ENCODE measurements around the gene VEGFA. TPM values are rescaled to one million over a fixed set of nuclear protein-coding genes. Genes with fewer than 3 reads are reported as not detected.

The VEGFA gene
- polyA plus RNA-seq, 3 donors = 19.0 to 454 (median 32.0) TPM

GRCh38 chr6:43766964-43767461, 3.0 kb upstream of the VEGFA start:
- Mint-ChIP-seq H3K9me3 (peaks cover 0 to 2% (median 0%) of the 10 kb centered on the region in 7 donors), H3K4me1 (peaks cover 28% of the 10 kb centered on the region), H3K27me3 (ENCODE audit: low read depth in 3 of 3) (peaks cover 9 to 17% (median 15%) of the 10 kb centered on the region in 3 donors), H3K36me3 (peaks cover 0 to under 1% of the 10 kb centered on the region in 2 donors), H3K27ac (no peak overlapping the region), H3K4me3 (peak overlapping the region in 1 of 2 donors; percentile 39)
- H3K4me1 ChIP-seq (ENCODE audit: control insufficient read depth in 1 of 2, insufficient read depth in 2 of 2, low read length in 2 of 2) = peaks cover 23 to 27% of the 10 kb centered on the region in 2 donors
- H3K9me3 ChIP-seq (replicated peaks in 1 of 2; ENCODE audit: control insufficient read depth in 1 of 2, insufficient read depth in 1 of 2, low read length in 2 of 2) = no peaks in the 10 kb centered on the region
- no peak overlapping the region for H3K4me3 ChIP-seq (replicated peaks in 1 of 3; ENCODE audit: low read depth in 2 of 3, low read length in 3 of 3)
- TF ChIP-seq, protein P1, sequence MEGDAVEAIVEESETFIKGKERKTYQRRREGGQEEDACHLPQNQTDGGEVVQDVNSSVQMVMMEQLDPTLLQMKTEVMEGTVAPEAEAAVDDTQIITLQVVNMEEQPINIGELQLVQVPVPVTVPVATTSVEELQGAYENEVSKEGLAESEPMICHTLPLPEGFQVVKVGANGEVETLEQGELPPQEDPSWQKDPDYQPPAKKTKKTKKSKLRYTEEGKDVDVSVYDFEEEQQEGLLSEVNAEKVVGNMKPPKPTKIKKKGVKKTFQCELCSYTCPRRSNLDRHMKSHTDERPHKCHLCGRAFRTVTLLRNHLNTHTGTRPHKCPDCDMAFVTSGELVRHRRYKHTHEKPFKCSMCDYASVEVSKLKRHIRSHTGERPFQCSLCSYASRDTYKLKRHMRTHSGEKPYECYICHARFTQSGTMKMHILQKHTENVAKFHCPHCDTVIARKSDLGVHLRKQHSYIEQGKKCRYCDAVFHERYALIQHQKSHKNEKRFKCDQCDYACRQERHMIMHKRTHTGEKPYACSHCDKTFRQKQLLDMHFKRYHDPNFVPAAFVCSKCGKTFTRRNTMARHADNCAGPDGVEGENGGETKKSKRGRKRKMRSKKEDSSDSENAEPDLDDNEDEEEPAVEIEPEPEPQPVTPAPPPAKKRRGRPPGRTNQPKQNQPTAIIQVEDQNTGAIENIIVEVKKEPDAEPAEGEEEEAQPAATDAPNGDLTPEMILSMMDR (IDR thresholded peaks at IDR 0.05) = no peak
- H3K4me2 ChIP-seq (replicated peaks; ENCODE audit: extremely low read depth, low read length, poor library complexity, severe bottlenecking) = no peak overlapping the region
- H4K20me1 ChIP-seq (ENCODE audit: insufficient read depth, low read length) = peaks cover 17% of the 10 kb centered on the region
- no peaks in the 10 kb centered on the region for H3K27me3 ChIP-seq (ENCODE audit: control insufficient read depth in 2 of 2, insufficient read depth in 2 of 2, low read length in 2 of 2)
- no peaks in the 10 kb centered on the region for H3K36me3 ChIP-seq (replicated peaks in 1 of 2; ENCODE audit: control insufficient read depth in 1 of 2, insufficient read depth in 2 of 2, low read length in 2 of 2)
- H3K79me2 ChIP-seq (ENCODE audit: insufficient read depth, low read length) = peaks cover 14% of the 10 kb centered on the region
- no peak for DNase-seq
- intact Hi-C loops (cut with micrococcal nuclease) = loop anchor here in 1 of 2 donors (5.0 kb wide), 2 partner anchors 40 to 50 kb away; no protein-coding TSS in a partner anchor
- no peak overlapping the region for H2AFZ ChIP-seq (ENCODE audit: insufficient read depth, low read depth, low read length, poor library complexity, severe bottlenecking)
- H3K9ac ChIP-seq (ENCODE audit: insufficient read depth, low read length, poor library complexity, severe bottlenecking) = no peak overlapping the region
- WGBS (ENCODE audit: insufficient coverage) = 96% methylated on average over 4 of the region's 10 CpGs
- no peak overlapping the region for H3K27ac ChIP-seq (ENCODE audit: low read depth in 1 of 2, low read length in 2 of 2)

DNA sequence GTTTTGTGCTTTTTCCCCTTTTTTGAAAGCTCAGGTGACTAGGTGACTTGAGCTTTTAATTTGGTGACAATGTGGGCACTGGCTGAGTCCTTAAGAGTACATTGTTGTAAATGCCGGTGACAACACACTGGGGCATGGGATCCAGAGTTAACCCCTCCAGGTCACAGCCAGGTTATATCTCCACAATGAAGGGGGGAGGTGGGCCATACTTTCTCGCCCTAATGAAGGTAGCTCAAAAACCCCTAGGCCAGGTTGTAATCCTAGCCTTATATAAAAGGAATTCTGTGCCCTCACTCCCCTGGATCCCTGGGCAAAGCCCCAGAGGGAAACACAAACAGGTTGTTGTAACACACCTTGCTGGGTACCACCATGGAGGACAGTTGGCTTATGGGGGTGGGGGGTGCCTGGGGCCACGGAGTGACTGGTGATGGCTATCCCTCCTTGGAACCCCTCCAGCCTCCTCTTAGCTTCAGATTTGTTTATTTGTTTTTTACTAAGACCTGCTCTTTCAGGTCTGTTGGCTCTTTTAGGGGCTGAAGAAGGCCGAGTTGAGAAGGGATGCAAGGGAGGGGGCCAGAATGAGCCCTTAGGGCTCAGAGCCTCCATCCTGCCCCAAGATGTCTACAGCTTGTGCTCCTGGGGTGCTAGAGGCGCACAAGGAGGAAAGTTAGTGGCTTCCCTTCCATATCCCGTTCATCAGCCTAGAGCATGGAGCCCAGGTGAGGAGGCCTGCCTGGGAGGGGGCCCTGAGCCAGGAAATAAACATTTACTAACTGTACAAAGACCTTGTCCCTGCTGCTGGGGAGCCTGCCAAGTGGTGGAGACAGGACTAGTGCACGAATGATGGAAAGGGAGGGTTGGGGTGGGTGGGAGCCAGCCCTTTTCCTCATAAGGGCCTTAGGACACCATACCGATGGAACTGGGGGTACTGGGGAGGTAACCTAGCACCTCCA, 2.2 kb upstream of the VEGFA start:
- intact Hi-C loops (cut with micrococcal nuclease) = loop anchor here (2.0 to 5.0 kb wide), 4 partner anchors 41 to 311 kb away; no protein-coding TSS in a partner anchor
- Histone ChIP-seq H3K27me3 (ENCODE audit: control insufficient read depth in 2 of 2, insufficient read depth in 2 of 2, low read length in 2 of 2) (no peaks in the 10 kb centered on the region), H3K79me2 (ENCODE audit: insufficient read depth, low read length) (peaks cover 23% of the 10 kb centered on the region), H3K4me3 (replicated peaks in 1 of 3; ENCODE audit: low read depth in 2 of 3, low read length in 3 of 3) (no peak overlapping the region), H3K36me3 (replicated peaks in 1 of 2; ENCODE audit: control insufficient read depth in 1 of 2, insufficient read depth in 2 of 2, low read length in 2 of 2) (no peaks in the 10 kb centered on the region), H3K9me3 (replicated peaks in 1 of 2; ENCODE audit: control insufficient read depth in 1 of 2, insufficient read depth in 1 of 2, low read length in 2 of 2) (no peaks in the 10 kb centered on the region), H3K9ac (ENCODE audit: insufficient read depth, low read length, poor library complexity, severe bottlenecking) (no peak overlapping the region), H3K27ac (ENCODE audit: low read depth in 1 of 2, low read length in 2 of 2) (no peak overlapping the region), H4K20me1 (ENCODE audit: insufficient read depth, low read length) (peaks cover 26% of the 10 kb centered on the region), H2AFZ (ENCODE audit: insufficient read depth, low read depth, low read length, poor library complexity, severe bottlenecking) (no peak overlapping the region), H3K4me2 (replicated peaks; ENCODE audit: extremely low read depth, low read length, poor library complexity, severe bottlenecking) (no peak overlapping the region), H3K4me1 (ENCODE audit: control insufficient read depth in 1 of 2, insufficient read depth in 2 of 2, low read length in 2 of 2) (peaks cover 27 to 33% of the 10 kb centered on the region in 2 donors)
- Mint-ChIP-seq H3K27me3 (ENCODE audit: low read depth in 3 of 3) (peaks cover 9 to 20% (median 13%) of the 10 kb centered on the region in 3 donors), H3K4me3 (no peak overlapping the region), H3K9me3 (peaks cover 0 to 2% (median 0%) of the 10 kb centered on the region in 7 donors), H3K4me1 (peaks cover 32% of the 10 kb centered on the region), H3K36me3 (peaks cover 0 to 4% of the 10 kb centered on the region in 2 donors), H3K27ac (no peak overlapping the region)
- DNase-seq = no peak
- TF ChIP-seq, protein P1 (IDR thresholded peaks at IDR 0.05) = no peak
- 60% methylated on average over 1 of the region's 8 CpGs for WGBS (ENCODE audit: insufficient coverage)

All from CD14-positive monocyte (primary cell).